ENCODE results near the gene RASL10B. TPM values are rescaled to one million over a fixed set of nuclear protein-coding genes. Genes with fewer than 3 reads are reported as not detected.

The RASL10B gene
- polyA plus RNA-seq, 1 donor from 2014 or later: 10.7 TPM

- H2AFZ ChIP-seq (ENCODE audit: low read depth, low read length): peak overlapping the region; percentile 27
- TF ChIP-seq EZH2 (IDR thresholded peaks at IDR 0.05; ENCODE audit: borderline replicate concordance, insufficient read depth, low read length, poor library complexity, severe bottlenecking) (no peak), MXI1 (conservative IDR thresholded peaks at IDR 0.05; ENCODE audit: poor library complexity, severe bottlenecking) (peak; percentile 49), CTCF (IDR thresholded peaks at IDR 0.05; ENCODE audit: poor library complexity, severe bottlenecking) (no peak)
- H3K79me2 ChIP-seq (replicated peaks; ENCODE audit: insufficient read depth, low read length): no peaks in the 10 kb centered on the region
- H3K9me3 ChIP-seq (ENCODE audit: low read length): no peaks in the 10 kb centered on the region
- no peaks in the 10 kb centered on the region for H3K27me3 ChIP-seq (ENCODE audit: insufficient read depth, low read depth, low read length)
- H3K4me3 ChIP-seq (ENCODE audit: low read length): peak overlapping the region; percentile 82
- H3K9me2 ChIP-seq (ENCODE audit: insufficient read depth, low read length): no peaks in the 10 kb centered on the region
- H3K36me3 ChIP-seq (ENCODE audit: insufficient read depth, low read length): no peaks in the 10 kb centered on the region
- no peaks in the 10 kb centered on the region for H4K20me1 ChIP-seq (ENCODE audit: insufficient read depth)
- H3K4me2 ChIP-seq (ENCODE audit: low read length): peak overlapping the region; percentile 62
- H3F3A ChIP-seq (ENCODE audit: insufficient read depth, low read length, poor library complexity, severe bottlenecking): no peaks in the 10 kb centered on the region
- peak overlapping the region; percentile 62 for H3K9ac ChIP-seq (ENCODE audit: low read length)
- no peak overlapping the region for H3K27ac ChIP-seq (ENCODE audit: low read length)
Observed at GRCh38 chr17:35731917-35732805, 722 bp downstream of the RASL10B start.

- peak overlapping the region; percentile 62 for H3K4me2 ChIP-seq (ENCODE audit: low read length)
Observed at GRCh38 chr17:35732806-35733136, 1.3 kb downstream of the RASL10B start.

More at GRCh38 chr17:35732806-35733136, 1.3 kb downstream of the RASL10B start:
- H3K4me3 ChIP-seq (ENCODE audit: low read length): peak overlapping the region; percentile 82
- no peaks in the 10 kb centered on the region for H3K9me2 ChIP-seq (ENCODE audit: insufficient read depth, low read length)
- no peaks in the 10 kb centered on the region for H3F3A ChIP-seq (ENCODE audit: insufficient read depth, low read length, poor library complexity, severe bottlenecking)
- no peaks in the 10 kb centered on the region for H3K9me3 ChIP-seq (ENCODE audit: low read length)
- H3K27me3 ChIP-seq (ENCODE audit: insufficient read depth, low read depth, low read length): no peaks in the 10 kb centered on the region
- H4K20me1 ChIP-seq (ENCODE audit: insufficient read depth): no peaks in the 10 kb centered on the region
- no peak overlapping the region for H3K27ac ChIP-seq (ENCODE audit: low read length)
- no peaks in the 10 kb centered on the region for H3K36me3 ChIP-seq (ENCODE audit: insufficient read depth, low read length)
- peak overlapping the region; percentile 60 for H3K9ac ChIP-seq (ENCODE audit: low read length)
- TF ChIP-seq TAF1 (IDR thresholded peaks at IDR 0.05; ENCODE audit: low read depth): no peak
- no peak for TF ChIP-seq SMC3 (conservative IDR thresholded peaks at IDR 0.05; ENCODE audit: poor library complexity)
- TF ChIP-seq MXI1 (conservative IDR thresholded peaks at IDR 0.05; ENCODE audit: poor library complexity, severe bottlenecking): no peak
- no peak for TF ChIP-seq REST (IDR thresholded peaks at IDR 0.05; ENCODE audit: borderline replicate concordance)
- TF ChIP-seq RAD21 (conservative IDR thresholded peaks at IDR 0.05): no peak
- no peak for TF ChIP-seq POLR2AphosphoS5 (IDR thresholded peaks at IDR 0.05)
- no peaks in the 10 kb centered on the region for H3K79me2 ChIP-seq (replicated peaks; ENCODE audit: insufficient read depth, low read length)
- H2AFZ ChIP-seq (ENCODE audit: low read depth, low read length): no peak overlapping the region

Measured in neural cell (in vitro differentiated cells).